ENCODE data around the gene SELENOM. TPM values are rescaled to one million over a fixed set of nuclear protein-coding genes. Genes with fewer than 3 reads are reported as not detected.

SELENOM gene
- polyA plus RNA-seq, 1 donor from 2014 or later: 6.6 TPM

DNA sequence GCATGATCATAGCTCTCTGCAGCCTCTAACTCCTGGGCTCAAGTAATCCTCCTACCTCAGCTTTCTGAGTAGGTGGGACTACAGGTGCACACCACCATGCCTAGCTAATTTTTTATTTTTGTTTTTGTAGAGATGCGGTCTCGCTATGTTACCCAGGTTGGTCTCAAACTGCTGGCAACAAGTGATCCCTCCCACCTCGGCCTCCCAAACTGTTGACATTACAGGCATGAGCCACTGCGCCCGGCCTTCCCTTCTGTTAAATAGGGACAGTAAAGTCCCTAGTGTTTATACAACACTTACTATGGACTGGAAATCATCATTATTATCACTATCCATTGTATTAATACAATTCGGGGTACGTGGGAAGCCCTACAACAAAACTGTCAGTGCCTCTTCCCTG lies 12.6 kb downstream of the SELENOM start:
- H3K4me2 ChIP-seq (ENCODE audit: low read length): no peak overlapping the region
- H3K27me3 ChIP-seq (ENCODE audit: insufficient read depth, low read depth, low read length): no peaks in the 10 kb centered on the region
- no peaks in the 10 kb centered on the region for H3F3A ChIP-seq (ENCODE audit: insufficient read depth, low read length, poor library complexity, severe bottlenecking)
- TF ChIP-seq SMC3 (conservative IDR thresholded peaks at IDR 0.05; ENCODE audit: poor library complexity) (no peak), POLR2AphosphoS5 (IDR thresholded peaks at IDR 0.05) (no peak), EP300 (conservative IDR thresholded peaks at IDR 0.05; ENCODE audit: poor library complexity, severe bottlenecking) (no peak), RAD21 (conservative IDR thresholded peaks at IDR 0.05) (no peak), TAF1 (IDR thresholded peaks at IDR 0.05; ENCODE audit: low read depth) (no peak), EZH2 (IDR thresholded peaks at IDR 0.05; ENCODE audit: borderline replicate concordance, insufficient read depth, low read length, poor library complexity, severe bottlenecking) (no peak), MXI1 (conservative IDR thresholded peaks at IDR 0.05; ENCODE audit: poor library complexity, severe bottlenecking) (no peak)
- TF ChIP-seq, protein P1, sequence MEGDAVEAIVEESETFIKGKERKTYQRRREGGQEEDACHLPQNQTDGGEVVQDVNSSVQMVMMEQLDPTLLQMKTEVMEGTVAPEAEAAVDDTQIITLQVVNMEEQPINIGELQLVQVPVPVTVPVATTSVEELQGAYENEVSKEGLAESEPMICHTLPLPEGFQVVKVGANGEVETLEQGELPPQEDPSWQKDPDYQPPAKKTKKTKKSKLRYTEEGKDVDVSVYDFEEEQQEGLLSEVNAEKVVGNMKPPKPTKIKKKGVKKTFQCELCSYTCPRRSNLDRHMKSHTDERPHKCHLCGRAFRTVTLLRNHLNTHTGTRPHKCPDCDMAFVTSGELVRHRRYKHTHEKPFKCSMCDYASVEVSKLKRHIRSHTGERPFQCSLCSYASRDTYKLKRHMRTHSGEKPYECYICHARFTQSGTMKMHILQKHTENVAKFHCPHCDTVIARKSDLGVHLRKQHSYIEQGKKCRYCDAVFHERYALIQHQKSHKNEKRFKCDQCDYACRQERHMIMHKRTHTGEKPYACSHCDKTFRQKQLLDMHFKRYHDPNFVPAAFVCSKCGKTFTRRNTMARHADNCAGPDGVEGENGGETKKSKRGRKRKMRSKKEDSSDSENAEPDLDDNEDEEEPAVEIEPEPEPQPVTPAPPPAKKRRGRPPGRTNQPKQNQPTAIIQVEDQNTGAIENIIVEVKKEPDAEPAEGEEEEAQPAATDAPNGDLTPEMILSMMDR (IDR thresholded peaks at IDR 0.05; ENCODE audit: poor library complexity, severe bottlenecking): no peak
- TF ChIP-seq, protein P2, sequence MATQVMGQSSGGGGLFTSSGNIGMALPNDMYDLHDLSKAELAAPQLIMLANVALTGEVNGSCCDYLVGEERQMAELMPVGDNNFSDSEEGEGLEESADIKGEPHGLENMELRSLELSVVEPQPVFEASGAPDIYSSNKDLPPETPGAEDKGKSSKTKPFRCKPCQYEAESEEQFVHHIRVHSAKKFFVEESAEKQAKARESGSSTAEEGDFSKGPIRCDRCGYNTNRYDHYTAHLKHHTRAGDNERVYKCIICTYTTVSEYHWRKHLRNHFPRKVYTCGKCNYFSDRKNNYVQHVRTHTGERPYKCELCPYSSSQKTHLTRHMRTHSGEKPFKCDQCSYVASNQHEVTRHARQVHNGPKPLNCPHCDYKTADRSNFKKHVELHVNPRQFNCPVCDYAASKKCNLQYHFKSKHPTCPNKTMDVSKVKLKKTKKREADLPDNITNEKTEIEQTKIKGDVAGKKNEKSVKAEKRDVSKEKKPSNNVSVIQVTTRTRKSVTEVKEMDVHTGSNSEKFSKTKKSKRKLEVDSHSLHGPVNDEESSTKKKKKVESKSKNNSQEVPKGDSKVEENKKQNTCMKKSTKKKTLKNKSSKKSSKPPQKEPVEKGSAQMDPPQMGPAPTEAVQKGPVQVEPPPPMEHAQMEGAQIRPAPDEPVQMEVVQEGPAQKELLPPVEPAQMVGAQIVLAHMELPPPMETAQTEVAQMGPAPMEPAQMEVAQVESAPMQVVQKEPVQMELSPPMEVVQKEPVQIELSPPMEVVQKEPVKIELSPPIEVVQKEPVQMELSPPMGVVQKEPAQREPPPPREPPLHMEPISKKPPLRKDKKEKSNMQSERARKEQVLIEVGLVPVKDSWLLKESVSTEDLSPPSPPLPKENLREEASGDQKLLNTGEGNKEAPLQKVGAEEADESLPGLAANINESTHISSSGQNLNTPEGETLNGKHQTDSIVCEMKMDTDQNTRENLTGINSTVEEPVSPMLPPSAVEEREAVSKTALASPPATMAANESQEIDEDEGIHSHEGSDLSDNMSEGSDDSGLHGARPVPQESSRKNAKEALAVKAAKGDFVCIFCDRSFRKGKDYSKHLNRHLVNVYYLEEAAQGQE (IDR thresholded peaks at IDR 0.05; ENCODE audit: borderline replicate concordance): no peak
- no peak overlapping the region for H2AFZ ChIP-seq (ENCODE audit: low read depth, low read length)
- no peaks in the 10 kb centered on the region for H3K9me2 ChIP-seq (ENCODE audit: insufficient read depth, low read length)
- H4K20me1 ChIP-seq (ENCODE audit: insufficient read depth): no peaks in the 10 kb centered on the region
- H3K9me3 ChIP-seq (ENCODE audit: low read length): no peaks in the 10 kb centered on the region
- no peaks in the 10 kb centered on the region for H3K79me2 ChIP-seq (replicated peaks; ENCODE audit: insufficient read depth, low read length)
- no peaks in the 10 kb centered on the region for H3K36me3 ChIP-seq (ENCODE audit: insufficient read depth, low read length)
- H3K27ac ChIP-seq (ENCODE audit: low read length): no peak overlapping the region
- no peak overlapping the region for H3K9ac ChIP-seq (ENCODE audit: low read length)
- no peak overlapping the region for H3K4me3 ChIP-seq (ENCODE audit: low read length)

DNA sequence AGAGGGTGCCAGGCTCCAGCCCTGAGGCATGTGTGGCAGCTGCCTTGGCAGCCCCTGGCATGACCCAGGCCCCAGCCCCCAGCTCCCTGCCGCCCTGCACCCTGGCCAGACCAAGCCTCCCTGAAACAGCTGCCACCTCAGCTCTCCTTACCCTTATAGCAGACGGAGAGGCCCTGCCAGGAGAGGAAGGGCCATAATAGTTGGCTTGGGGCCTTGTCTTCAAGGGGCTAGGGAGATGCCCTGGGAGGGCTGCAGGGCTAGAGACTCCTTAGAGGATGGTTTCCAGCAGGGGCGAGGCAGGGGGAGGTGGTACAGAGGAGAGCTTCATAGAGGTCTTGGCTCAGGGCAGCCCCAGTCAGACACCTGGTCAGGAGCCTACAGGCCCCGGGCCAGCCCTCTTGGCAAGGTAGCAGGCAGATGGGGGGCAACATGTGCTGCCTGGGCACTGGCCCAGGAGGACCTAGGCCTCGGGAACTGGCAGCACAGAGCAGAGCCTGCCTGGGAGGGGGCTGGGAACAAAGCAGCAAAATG lies 13.3 kb downstream of the SELENOM start:
- Histone ChIP-seq H3K27me3 (ENCODE audit: insufficient read depth, low read depth, low read length) (no peaks in the 10 kb centered on the region), H3K9me2 (ENCODE audit: insufficient read depth, low read length) (no peaks in the 10 kb centered on the region), H3K4me2 (ENCODE audit: low read length) (no peak overlapping the region), H3K9ac (ENCODE audit: low read length) (no peak overlapping the region), H4K20me1 (ENCODE audit: insufficient read depth) (no peaks in the 10 kb centered on the region), H3K4me3 (ENCODE audit: low read length) (no peak overlapping the region), H3F3A (ENCODE audit: insufficient read depth, low read length, poor library complexity, severe bottlenecking) (no peaks in the 10 kb centered on the region), H2AFZ (ENCODE audit: low read depth, low read length) (no peak overlapping the region), H3K27ac (ENCODE audit: low read length) (no peak overlapping the region), H3K9me3 (ENCODE audit: low read length) (no peaks in the 10 kb centered on the region), H3K36me3 (ENCODE audit: insufficient read depth, low read length) (no peaks in the 10 kb centered on the region), H3K79me2 (replicated peaks; ENCODE audit: insufficient read depth, low read length) (no peaks in the 10 kb centered on the region)
- TF ChIP-seq MXI1 (conservative IDR thresholded peaks at IDR 0.05; ENCODE audit: poor library complexity, severe bottlenecking) (no peak), SMC3 (conservative IDR thresholded peaks at IDR 0.05; ENCODE audit: poor library complexity) (no peak)

All from neural cell (in vitro differentiated cells).